MM.1S (cell line): ENCODE measurements around the gene REX1BD.
A peak's percentile ranks its signal among the peaks of the same experiment; 100 is the strongest.

Experiments
- DNase-seq: peaks from one replicate; pipeline ENCODE4 v3.0.0-alpha.2; 2015
- H2AFZ ChIP-seq: fragments of 300-600 bp; sonication (generic); 2 replicates; pipeline ENCODE4 v1.6.0; 2016; ENCODE audit warnings: antibody characterized with exemption, low read length
- H3F3A ChIP-seq: fragments of 300-600 bp; sonication (generic); 2 replicates; pipeline ENCODE4 v1.6.1; 2016; ENCODE audit warnings: mild to moderate bottlenecking, antibody characterized with exemption, low read length, moderate library complexity, mixed read lengths; ENCODE audit not compliant: insufficient read depth
- H3K27ac ChIP-seq: fragments of 300-600 bp; sonication (generic); 2 replicates; pipeline ENCODE4 v1.5.1; 2016; ENCODE audit warnings: mild to moderate bottlenecking, low read length
- H3K27me3 ChIP-seq: fragments of 300-600 bp; sonication (generic); replicated peaks from 2 replicates; pipeline ENCODE4 v1.6.0; 2016; ENCODE audit warnings: low read length; ENCODE audit not compliant: insufficient read depth
- H3K36me3 ChIP-seq: fragments of 300-600 bp; sonication (generic); replicated peaks from 2 replicates; pipeline ENCODE4 v1.6.1; 2016; ENCODE audit warnings: mild to moderate bottlenecking, low read length, mixed read lengths; ENCODE audit not compliant: insufficient read depth
- H3K4me1 ChIP-seq: fragments of 300-600 bp; sonication (generic); 2 replicates; pipeline ENCODE4 v1.6.1; 2016; ENCODE audit warnings: low read length, mixed read lengths
- H3K4me2 ChIP-seq: fragments of 300-600 bp; sonication (generic); 2 replicates; pipeline ENCODE4 v1.6.0; 2016; ENCODE audit warnings: low read depth, low read length
- H3K4me3 ChIP-seq: fragments of 300-600 bp; sonication (generic); 2 replicates; pipeline ENCODE4 v1.5.1; 2016; ENCODE audit warnings: low read length, mixed read lengths
- H3K79me2 ChIP-seq: fragments of 300-600 bp; sonication (generic); 2 replicates; pipeline ENCODE4 v1.6.1; 2016; ENCODE audit warnings: mixed run types, low read length, mixed read lengths
- H3K9ac ChIP-seq: fragments of 300-600 bp; sonication (generic); 2 replicates; pipeline ENCODE4 v1.6.1; 2016; ENCODE audit warnings: low read length, mixed read lengths
- H3K9me2 ChIP-seq: fragments of 300-600 bp; sonication (generic); replicated peaks from 2 replicates; pipeline ENCODE4 v1.6.1; 2016; ENCODE audit warnings: mild to moderate bottlenecking, low read length, mixed read lengths; ENCODE audit not compliant: insufficient read depth
- H3K9me3 ChIP-seq: fragments of 300-600 bp; sonication (generic); replicated peaks from 2 replicates; pipeline ENCODE4 v1.6.1; 2016; ENCODE audit warnings: mild to moderate bottlenecking, low read length, mixed read lengths; ENCODE audit not compliant: insufficient read depth
- H4K20me1 ChIP-seq: fragments of 300-600 bp; sonication (generic); 2 replicates; pipeline ENCODE4 v1.6.1; 2016; ENCODE audit warnings: mild to moderate bottlenecking, low read length, moderate library complexity, mixed read lengths; ENCODE audit not compliant: insufficient read depth
- EZH2 ChIP-seq: fragments of 300-600 bp; sonication (generic); optimal IDR thresholded peaks from 2 replicates; pipeline ENCODE3; 2017; ENCODE audit warnings: low read depth, mild to moderate bottlenecking, antibody characterized with exemption, low read length, mixed read lengths
- EZH2phosphoT487 ChIP-seq: fragments of 300-600 bp; sonication (generic); IDR thresholded peaks from 2 replicates; pipeline ENCODE4 v1.6.1; 2018; ENCODE audit warnings: antibody characterized with exemption, low read length
- TF ChIP-seq, protein P1 (sequence below): fragments of 300-600 bp; sonication (generic); IDR thresholded peaks from 2 replicates; pipeline ENCODE4 v1.5.1; 2016; ENCODE audit warnings: antibody characterized with exemption, low read length, mixed read lengths

The REX1BD gene

DNA sequence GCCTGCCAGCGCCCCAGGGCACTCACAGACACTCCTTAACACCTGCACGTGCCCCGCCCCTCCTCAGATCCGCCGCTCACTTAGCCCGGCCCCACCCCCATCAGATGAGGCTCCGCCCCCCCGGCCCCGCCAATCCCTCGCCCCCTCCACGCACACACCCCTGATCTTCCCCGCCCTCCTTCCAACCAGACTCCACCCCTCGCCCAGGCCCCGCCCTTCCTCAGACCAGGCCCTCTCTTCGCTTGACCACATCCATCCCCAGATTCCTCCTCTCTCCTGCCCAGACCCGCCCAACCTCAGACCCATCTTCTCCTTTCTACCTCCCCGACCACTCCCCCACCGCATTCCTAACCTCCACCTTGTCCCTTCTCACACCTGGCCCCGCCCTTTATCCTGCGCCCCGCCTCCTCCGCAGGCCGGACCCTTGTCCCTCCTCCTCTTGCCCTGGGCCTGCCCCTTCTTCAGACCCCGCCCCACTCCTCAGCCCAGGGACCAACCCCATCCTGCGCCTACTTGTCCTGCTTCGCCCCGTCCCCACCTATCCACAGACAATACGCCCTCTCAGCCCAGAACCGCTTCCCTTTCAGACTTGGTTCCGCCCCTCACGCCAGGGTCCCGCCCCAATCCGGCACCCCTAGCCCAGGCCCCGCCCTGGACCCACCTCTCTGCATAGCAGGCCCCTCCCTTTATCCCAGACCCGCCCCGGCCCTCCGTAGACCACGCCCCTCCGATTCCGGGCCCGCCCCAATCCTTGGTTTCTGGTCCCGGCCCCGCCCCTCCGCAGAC is 47.8 kb downstream of the REX1BD start:
- H3K9me3 ChIP-seq, result no peaks in the 10 kb centered on the region
- H3K27ac ChIP-seq, result peak overlapping the region; percentile 52; the same call in 1 of the 2 replicates
- peak overlapping the region; percentile 98 for H3K4me3 ChIP-seq
- peak overlapping the region; percentile 76 for H3K4me2 ChIP-seq
- no peak for TF ChIP-seq EZH2
- TF ChIP-seq, protein P1, sequence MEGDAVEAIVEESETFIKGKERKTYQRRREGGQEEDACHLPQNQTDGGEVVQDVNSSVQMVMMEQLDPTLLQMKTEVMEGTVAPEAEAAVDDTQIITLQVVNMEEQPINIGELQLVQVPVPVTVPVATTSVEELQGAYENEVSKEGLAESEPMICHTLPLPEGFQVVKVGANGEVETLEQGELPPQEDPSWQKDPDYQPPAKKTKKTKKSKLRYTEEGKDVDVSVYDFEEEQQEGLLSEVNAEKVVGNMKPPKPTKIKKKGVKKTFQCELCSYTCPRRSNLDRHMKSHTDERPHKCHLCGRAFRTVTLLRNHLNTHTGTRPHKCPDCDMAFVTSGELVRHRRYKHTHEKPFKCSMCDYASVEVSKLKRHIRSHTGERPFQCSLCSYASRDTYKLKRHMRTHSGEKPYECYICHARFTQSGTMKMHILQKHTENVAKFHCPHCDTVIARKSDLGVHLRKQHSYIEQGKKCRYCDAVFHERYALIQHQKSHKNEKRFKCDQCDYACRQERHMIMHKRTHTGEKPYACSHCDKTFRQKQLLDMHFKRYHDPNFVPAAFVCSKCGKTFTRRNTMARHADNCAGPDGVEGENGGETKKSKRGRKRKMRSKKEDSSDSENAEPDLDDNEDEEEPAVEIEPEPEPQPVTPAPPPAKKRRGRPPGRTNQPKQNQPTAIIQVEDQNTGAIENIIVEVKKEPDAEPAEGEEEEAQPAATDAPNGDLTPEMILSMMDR, result no peak
- TF ChIP-seq EZH2phosphoT487, result no peak
- H3F3A ChIP-seq, result no peaks in the 10 kb centered on the region
- H3K9me2 ChIP-seq, result no peaks in the 10 kb centered on the region
- no peaks in the 10 kb centered on the region for H4K20me1 ChIP-seq
- H2AFZ ChIP-seq, result peak overlapping the region; percentile 95
- H3K9ac ChIP-seq, result peak overlapping the region; percentile 38; the same call in 1 of the 2 replicates
- peak; percentile 92 for DNase-seq
- peaks cover 34% of the 10 kb centered on the region for H3K79me2 ChIP-seq
- H3K27me3 ChIP-seq, result no peaks in the 10 kb centered on the region
- H3K36me3 ChIP-seq, result no peaks in the 10 kb centered on the region
- H3K4me1 ChIP-seq, result peaks cover 23% of the 10 kb centered on the region

DNA sequence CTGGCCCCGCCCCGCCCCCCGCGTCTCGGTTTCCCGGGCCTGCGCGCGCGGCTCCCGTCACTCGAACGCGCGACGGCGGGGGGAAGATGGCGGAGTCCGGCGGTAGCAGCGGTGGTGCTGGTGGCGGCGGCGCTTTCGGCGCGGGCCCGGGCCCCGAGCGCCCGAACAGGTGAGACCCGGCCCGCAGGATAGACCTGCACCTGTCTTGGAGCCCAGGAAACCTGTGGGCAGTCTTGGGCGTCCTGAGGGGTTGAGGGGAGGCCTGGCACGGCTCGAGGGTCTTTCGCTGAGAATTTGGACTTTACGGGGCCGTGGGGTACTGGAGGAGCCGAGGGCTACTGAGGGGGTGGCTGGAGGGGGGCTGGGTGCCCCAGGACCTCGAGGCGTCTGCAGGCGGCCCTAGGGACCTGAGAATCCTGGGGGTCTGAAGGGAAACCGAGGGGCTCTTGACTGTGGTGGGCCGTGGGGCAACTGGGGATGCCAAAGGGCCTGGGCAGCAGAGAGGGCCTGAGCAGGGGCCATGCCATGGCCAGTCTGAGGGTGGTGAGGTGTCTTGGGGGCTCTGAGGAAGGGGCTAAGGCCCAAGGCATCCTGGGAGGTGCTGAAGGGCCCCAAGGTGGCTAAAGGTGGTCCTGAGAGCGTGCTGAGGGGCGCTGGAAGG is 48.5 kb downstream of the REX1BD start, which contains the start of gene KLHL26:
Gene KLHL26 (plus strand): TSS at position 60 of the 661 bp plus-strand sequence. CDS start 27 bp downstream, at position 87.
- peak within 1 kb of the TSS; percentile 97 for H3K9ac ChIP-seq
- peak within 1 kb of the TSS; percentile 98 for H3K4me3 ChIP-seq
- TF ChIP-seq EZH2phosphoT487 (no peak), EZH2 (no peak)
- TF ChIP-seq, protein P1, result no peak
- no peaks in the 10 kb centered on the region for H3F3A ChIP-seq
- H3K9me2 ChIP-seq, result no peaks in the 10 kb centered on the region
- no peaks in the 10 kb centered on the region for H4K20me1 ChIP-seq
- H3K4me2 ChIP-seq, result peak within 1 kb of the TSS; percentile 99
- peaks cover 23% of the 10 kb centered on the region for H3K4me1 ChIP-seq
- H2AFZ ChIP-seq, result peak within 1 kb of the TSS; percentile 95
- peaks cover 37% of the 10 kb centered on the region for H3K79me2 ChIP-seq
- no peaks in the 10 kb centered on the region for H3K27me3 ChIP-seq
- no peaks in the 10 kb centered on the region for H3K36me3 ChIP-seq
- H3K27ac ChIP-seq, result peak within 1 kb of the TSS; percentile 52; the same call in 1 of the 2 replicates
- no peaks in the 10 kb centered on the region for H3K9me3 ChIP-seq
- no peak for DNase-seq

DNA sequence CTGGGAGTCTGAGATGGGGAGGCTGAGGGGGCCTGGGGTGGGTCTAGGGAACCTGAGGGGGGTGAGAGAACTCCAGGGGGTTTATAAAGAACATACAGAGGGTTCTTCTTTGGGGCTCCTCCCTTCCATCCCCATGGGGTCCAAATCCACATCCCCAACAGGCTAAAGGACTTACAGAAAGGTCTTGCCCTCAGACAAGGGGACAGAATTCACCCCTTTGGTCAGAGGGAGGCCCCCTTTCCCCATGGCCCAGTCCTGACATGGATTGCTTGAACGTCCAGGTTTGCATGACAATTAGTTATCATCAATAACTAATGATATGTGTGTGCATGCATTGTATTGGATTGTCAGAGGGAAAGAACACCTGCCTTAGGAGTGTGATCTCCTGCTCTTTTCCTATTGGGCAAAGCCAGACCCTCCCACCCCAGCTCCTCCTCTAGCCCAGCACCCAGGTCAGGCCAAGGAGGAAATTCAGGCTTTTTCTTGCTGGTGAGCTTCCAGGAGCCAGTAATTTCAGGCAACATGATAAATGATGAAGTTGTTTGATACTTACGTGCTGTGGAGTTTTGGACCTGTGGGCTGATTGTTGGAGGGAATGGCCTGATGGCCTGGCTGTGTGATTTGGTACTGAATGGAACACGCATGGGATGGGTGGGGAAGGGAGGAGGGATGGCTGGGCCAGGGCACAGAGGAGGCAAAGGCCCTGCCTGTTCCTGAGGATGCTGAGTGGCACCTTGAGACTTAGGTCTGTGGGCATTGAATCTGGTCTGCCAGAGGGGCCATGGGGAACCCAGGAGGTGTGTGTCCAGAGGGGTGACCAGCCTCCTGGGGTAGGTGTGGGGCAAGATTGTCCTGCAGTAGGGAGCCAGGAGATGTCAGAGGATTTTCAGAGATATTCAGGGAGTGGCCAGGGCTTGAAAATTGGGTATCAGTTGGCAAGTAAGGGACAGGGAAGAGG is 49.4 kb downstream of the REX1BD start:
- Histone ChIP-seq H3K36me3 (no peaks in the 10 kb centered on the region), H3K4me1 (peaks cover 23% of the 10 kb centered on the region), H3K27ac (no peak overlapping the region), H3K9me3 (no peaks in the 10 kb centered on the region), H3K4me3 (peak overlapping the region; percentile 98), H3K9ac (peak overlapping the region; percentile 97; the same call in 1 of the 2 replicates), H2AFZ (no peak overlapping the region), H3F3A (no peaks in the 10 kb centered on the region), H3K79me2 (peaks cover 37% of the 10 kb centered on the region), H3K9me2 (no peaks in the 10 kb centered on the region), H3K4me2 (peak overlapping the region; percentile 99), H3K27me3 (no peaks in the 10 kb centered on the region), H4K20me1 (no peaks in the 10 kb centered on the region)
- peak; percentile 28 for DNase-seq
- no peak for TF ChIP-seq EZH2phosphoT487
- TF ChIP-seq, protein P1, result no peak
- no peak for TF ChIP-seq EZH2
